Gastroesophageal sphincter (tissue), 4 donors: Measurements from ENCODE around the gene FLNA. TPM values are rescaled to one million over a fixed set of nuclear protein-coding genes. Genes with fewer than 3 reads are reported as not detected.
"Not testable (repeated sequence)": the region's sequence is repeated elsewhere in the genome, so short reads cannot be mapped to it uniquely, and the experiment has no call there.

Source experiments
- ATAC-seq: fragments of 150-250 bp; one replicate; pipeline ENCODE4 v1.9.1; 2016; ENCODE audit warnings: mild to moderate bottlenecking, moderate library complexity
- H3K27ac ChIP-seq, 4 donors: fragments of 200-600 bp; sonication (generic) in 3 of 4; 1 replicate in 3 of 4; 2 replicates in 1 of 4; pipeline ENCODE4 v1.5.1; 2016 to 2019
- H3K27me3 ChIP-seq: fragments of 200-600 bp; sonication (generic); one replicate; pipeline ENCODE4 v1.5.1; 2019
- H3K36me3 ChIP-seq, 2 donors: fragments of 200-600 bp; sonication (generic); one replicate each; pipeline ENCODE4 v1.5.1; 2019; ENCODE audit warnings: control low read depth in 1 of 2
- H3K4me1 ChIP-seq, 3 donors: fragments of 200-600 bp; sonication (generic); 1 replicate in 2 of 3; 2 replicates in 1 of 3; pipeline ENCODE4 v1.5.1; 2016 to 2019; ENCODE audit warnings: control low read depth in 2 of 3
- H3K4me3 ChIP-seq, 2 donors: fragments of 200-600 bp; sonication (generic); one replicate each; pipeline ENCODE4 v1.5.1; 2019; ENCODE audit warnings: mild to moderate bottlenecking in 1 of 2, moderate library complexity in 1 of 2
- H3K9me3 ChIP-seq, 3 donors: fragments of 200-600 bp; sonication (generic); one replicate each; pipeline ENCODE4 v1.5.1; 2017 to 2019; ENCODE audit warnings: control low read depth in 2 of 3
- EP300 ChIP-seq: sonication (generic); formaldehyde crosslinking; IDR thresholded peaks from one replicate; pipeline ENCODE4 v1.6.1; 2017; ENCODE audit warnings: antibody characterized with exemption, mild to moderate bottlenecking
- POLR2A ChIP-seq, 2 donors: fragments of 450-650 bp; IDR thresholded peaks; one replicate each; pipeline ENCODE4 v1.6.1; 2017; ENCODE audit warnings: antibody characterized with exemption in 2 of 2, mild to moderate bottlenecking in 2 of 2, moderate library complexity in 1 of 2
- POLR2AphosphoS5 ChIP-seq: sonication (generic); formaldehyde crosslinking; IDR thresholded peaks from one replicate; pipeline ENCODE4 v1.6.1; 2017; ENCODE audit warnings: antibody characterized with exemption
- WGBS, 2 donors: methylation state at CpG; one replicate each; pipeline ENCODE4 v1.1.5; 2018; ENCODE audit warnings: low coverage in 1 of 2; 5-methylcytosine and 5-hydroxymethylcytosine counted together
- total RNA-seq, 4 donors: library from RNA; depleted of rRNA; stranded (reverse); fragments of >200 nt; gene quantifications; one replicate each; pipeline ENCODE4 v1.1.0, GENCODE V29; 2016
- TF ChIP-seq, protein P1 (sequence below), 4 experiments: fragments of 200-600 bp in 2 of 4; fragments of 450-650 bp in 2 of 4; sonication (generic) in 1 of 4; IDR thresholded peaks; one replicate each; pipeline ENCODE4 v1.5.1; 2017 to 2019; ENCODE audit warnings: antibody characterized with exemption in 4 of 4, mild to moderate bottlenecking in 2 of 4, moderate library complexity in 2 of 4

FLNA gene
- total RNA-seq, 4 donors from 2014 or later: 7,815 to 15,318 (median 8,757) TPM

DNA sequence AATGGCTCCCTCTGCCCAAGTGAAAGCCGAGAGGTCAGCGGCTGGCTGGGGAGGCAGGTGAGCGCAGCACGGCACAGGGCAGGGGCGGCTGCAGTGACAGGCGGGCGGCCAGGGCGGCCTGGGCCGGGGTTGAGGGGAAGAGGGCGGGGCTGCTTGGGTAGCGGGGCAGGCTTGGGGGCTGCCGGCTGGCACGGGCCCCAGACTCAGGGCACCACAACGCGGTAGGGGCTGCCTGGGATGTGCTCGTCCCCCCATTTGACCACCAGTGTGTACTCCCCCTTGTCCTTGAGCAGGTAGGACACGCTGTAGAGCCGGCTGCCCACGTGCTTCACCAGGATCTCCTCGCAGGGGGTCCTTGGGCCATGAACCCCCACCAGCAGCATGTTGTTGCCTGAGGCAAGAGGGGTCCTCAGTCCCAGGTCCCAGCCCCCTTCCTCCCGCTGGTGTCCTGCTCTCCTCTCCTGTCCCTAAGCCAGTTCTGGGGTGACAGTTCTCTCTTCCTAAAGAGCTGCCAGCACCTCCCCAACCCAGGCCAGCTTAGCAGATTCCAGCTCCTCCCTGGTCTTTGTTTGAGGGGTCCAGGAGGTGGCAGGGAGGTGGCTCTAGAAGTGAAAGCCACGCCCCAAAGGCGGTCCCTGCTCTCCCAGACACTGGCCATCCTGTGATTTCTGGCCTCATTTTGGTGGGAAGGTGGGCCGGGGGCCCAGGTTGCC, 25.6 kb downstream of the FLNA start:
- no peak overlapping the region for H3K4me3 ChIP-seq
- H3K9me3 ChIP-seq: no peaks in the 10 kb centered on the region
- WGBS, 2 donors: 80% methylated on average over 1 of the region's 24 CpGs; no CpG with 5 or more reads in 1 of the 2 donors
- H3K4me1 ChIP-seq: peaks cover 0 to 12% (median 0%) of the 10 kb centered on the region in 3 donors
- no peak for TF ChIP-seq POLR2AphosphoS5
- no peak for TF ChIP-seq POLR2A (IDR thresholded peaks at IDR 0.05)
- TF ChIP-seq, protein P1, sequence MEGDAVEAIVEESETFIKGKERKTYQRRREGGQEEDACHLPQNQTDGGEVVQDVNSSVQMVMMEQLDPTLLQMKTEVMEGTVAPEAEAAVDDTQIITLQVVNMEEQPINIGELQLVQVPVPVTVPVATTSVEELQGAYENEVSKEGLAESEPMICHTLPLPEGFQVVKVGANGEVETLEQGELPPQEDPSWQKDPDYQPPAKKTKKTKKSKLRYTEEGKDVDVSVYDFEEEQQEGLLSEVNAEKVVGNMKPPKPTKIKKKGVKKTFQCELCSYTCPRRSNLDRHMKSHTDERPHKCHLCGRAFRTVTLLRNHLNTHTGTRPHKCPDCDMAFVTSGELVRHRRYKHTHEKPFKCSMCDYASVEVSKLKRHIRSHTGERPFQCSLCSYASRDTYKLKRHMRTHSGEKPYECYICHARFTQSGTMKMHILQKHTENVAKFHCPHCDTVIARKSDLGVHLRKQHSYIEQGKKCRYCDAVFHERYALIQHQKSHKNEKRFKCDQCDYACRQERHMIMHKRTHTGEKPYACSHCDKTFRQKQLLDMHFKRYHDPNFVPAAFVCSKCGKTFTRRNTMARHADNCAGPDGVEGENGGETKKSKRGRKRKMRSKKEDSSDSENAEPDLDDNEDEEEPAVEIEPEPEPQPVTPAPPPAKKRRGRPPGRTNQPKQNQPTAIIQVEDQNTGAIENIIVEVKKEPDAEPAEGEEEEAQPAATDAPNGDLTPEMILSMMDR (IDR thresholded peaks at IDR 0.05): no peak
- no peak for TF ChIP-seq EP300
- peaks cover 0 to 53% of the 10 kb centered on the region in 2 donors for H3K36me3 ChIP-seq
- H3K27ac ChIP-seq: peak overlapping the region; percentile 39 to 94 (median 64)
- no peak for ATAC-seq
- no peaks in the 10 kb centered on the region for H3K27me3 ChIP-seq

GRCh38 chrX:154348114-154348531, 26.3 kb downstream of the FLNA start:
- 17% methylated on average over 1 of the region's 7 CpGs; no CpG with 5 or more reads in 1 of the 2 donors for WGBS, 2 donors
- no peak overlapping the region for H3K4me3 ChIP-seq
- H3K36me3 ChIP-seq: peaks cover 0 to 46% of the 10 kb centered on the region in 2 donors
- peak overlapping the region; percentile 39 to 94 (median 64) for H3K27ac ChIP-seq
- no peaks in the 10 kb centered on the region for H3K27me3 ChIP-seq
- ATAC-seq: no peak
- no peaks in the 10 kb centered on the region for H3K9me3 ChIP-seq
- peaks cover 0 to 12% (median 0%) of the 10 kb centered on the region in 3 donors for H3K4me1 ChIP-seq
- TF ChIP-seq EP300 (no peak), POLR2AphosphoS5 (peak; percentile 16)

DNA sequence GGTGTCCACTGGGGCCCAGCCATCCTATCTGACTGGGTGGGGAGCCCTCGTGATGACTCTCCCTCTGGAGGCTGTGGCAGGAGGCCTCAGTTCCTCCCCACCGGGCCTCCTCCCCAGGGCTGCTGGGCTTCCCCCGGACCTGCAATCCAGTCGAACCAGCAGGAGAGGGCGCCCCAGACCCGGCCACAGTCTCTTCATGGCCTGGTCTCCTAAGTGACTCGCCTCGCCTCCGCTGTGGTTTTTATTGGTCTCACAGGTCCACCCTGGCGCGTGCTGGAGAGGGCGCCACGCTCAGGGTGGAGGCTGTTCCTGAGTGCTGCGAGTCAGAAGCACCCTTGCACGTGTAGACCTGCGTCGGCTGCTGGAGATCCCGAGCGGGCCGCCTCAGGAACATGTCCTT, 30.8 kb downstream of the FLNA start:
- not testable (repeated sequence) for H3K27ac ChIP-seq

DNA sequence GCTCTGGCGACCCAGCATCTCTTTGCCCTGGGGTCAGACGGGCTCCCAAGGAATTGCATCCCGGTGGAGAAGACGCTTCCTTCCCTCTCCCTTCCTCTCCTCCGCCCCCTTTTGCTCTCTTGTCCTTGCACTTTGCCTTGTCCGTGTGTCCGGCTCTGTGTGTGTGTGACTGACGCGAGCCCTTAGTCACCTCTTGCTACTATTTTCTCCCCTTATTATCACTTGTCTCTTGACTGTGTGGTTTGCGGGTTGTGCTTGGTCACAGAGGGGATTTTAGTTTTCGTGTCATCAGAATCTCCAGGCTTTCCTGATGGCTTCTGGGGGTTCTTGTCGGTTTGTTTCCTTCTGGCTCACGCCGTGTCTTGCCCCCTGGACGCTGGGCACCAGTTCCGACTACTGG, 31.4 kb downstream of the FLNA start:
- not testable (repeated sequence) for ATAC-seq, H3K27ac ChIP-seq, H3K4me3 ChIP-seq, H3K36me3 ChIP-seq, H3K27me3 ChIP-seq, H3K4me1 ChIP-seq, H3K9me3 ChIP-seq
- no CpG with 5 or more reads among the region's 16 CpGs for WGBS, 2 donors

More for the DNA sequence above, 30.8 kb downstream of the FLNA start:
- not testable (repeated sequence) for H3K4me3 ChIP-seq, H3K4me1 ChIP-seq, H3K27me3 ChIP-seq, H3K36me3 ChIP-seq, H3K9me3 ChIP-seq
- peak; percentile 21 for ATAC-seq
- no CpG with 5 or more reads among the region's 20 CpGs for WGBS, 2 donors

- ATAC-seq: peak; percentile 89
- H3K4me1 ChIP-seq, H3K9me3 ChIP-seq, H3K27me3 ChIP-seq, H3K4me3 ChIP-seq, H3K36me3 ChIP-seq: not testable (repeated sequence)
- WGBS, 2 donors: no CpG with 5 or more reads among the region's 115 CpGs
- H3K27ac ChIP-seq: peak overlapping the region in 1 of 4 donors; percentile 77
Measured at GRCh38 chrX:154341399-154342298, 32.8 kb downstream of the FLNA start.

DNA sequence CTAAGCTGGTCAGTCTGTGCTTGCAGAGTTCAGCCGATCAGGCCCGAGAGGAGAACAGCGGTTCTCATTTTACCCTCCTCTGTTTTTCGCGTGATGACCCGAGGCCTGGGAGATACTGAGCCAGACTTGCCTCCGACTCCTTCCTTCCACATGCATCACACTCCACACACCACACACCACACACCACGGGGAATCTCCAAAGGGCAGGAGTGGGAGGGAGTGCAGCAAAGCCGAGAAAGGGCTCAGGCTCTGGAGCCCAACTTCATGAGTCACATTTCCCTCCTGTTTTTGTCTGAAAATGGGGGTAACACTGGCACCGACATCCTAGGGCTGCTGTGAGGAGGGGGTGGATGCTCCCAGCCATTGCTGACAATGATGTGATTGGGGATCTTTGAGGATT, 39.9 kb downstream of the FLNA start:
- Histone ChIP-seq H3K4me3 (no peak overlapping the region), H3K36me3 (no peaks in the 10 kb centered on the region), H3K9me3 (no peaks in the 10 kb centered on the region), H3K27me3 (no peaks in the 10 kb centered on the region), H3K4me1 (no peaks in the 10 kb centered on the region), H3K27ac (no peak overlapping the region)
- WGBS, 2 donors: 58% methylated on average over 2 of the region's 10 CpGs; no CpG with 5 or more reads in 1 of the 2 donors
- TF ChIP-seq POLR2AphosphoS5: no peak
- TF ChIP-seq POLR2A (IDR thresholded peaks at IDR 0.05): no peak
- TF ChIP-seq, protein P1 (IDR thresholded peaks at IDR 0.05): no peak
- TF ChIP-seq EP300: no peak
- no peak for ATAC-seq
